Stimulated activated CD8-positive, alpha-beta memory T cell treated with anti-CD3 and anti-CD28 coated beads, Interleukin-7, amount 100 ng/mL, for 48 hours (primary cell): ENCODE results near the gene WDR70.
"Not testable (repeated sequence)": the region's sequence is repeated elsewhere in the genome, so short reads cannot be mapped to it uniquely, and the experiment has no call there.

Experiments used
- DNase-seq, 2 donors: peaks; one replicate each; pipeline ENCODE4 v3.0.0-alpha.2; 2020; ENCODE audit warnings: low read depth in 1 of 2; ENCODE audit errors: extremely low read depth in 1 of 2

Gene WDR70

DNA sequence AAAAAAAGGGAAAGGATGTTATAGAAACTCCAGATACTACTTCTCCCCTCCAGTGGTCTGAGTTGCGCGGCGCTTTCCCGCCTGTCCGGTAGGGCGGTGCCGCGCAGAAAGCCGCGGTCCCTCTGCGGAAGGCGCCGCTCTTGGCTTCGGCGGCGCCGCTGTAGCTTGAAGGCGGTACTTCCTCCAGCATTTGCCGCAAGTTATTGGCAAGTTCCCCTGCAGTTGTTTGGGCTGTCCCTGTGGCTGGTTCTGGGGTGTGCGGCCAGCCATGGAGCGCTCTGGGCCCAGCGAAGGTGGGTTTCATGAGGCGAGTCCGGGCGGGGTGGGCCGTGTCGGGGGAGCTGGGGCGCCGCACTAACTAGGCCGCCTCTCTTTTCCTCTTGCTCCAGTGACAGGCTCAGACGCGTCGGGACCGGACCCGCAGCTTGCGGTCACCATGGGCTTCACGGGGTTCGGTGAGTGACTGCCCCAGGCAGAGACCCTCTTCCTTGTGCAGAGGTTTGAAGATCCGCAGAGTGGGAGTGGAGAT lies at the start of gene WDR70:
Gene WDR70, plus strand, starts transcription at position 219 of the 529 bp plus-strand sequence. Its CDS starts 50 bp downstream, at position 269.
- DNase-seq = peak; percentile 67 to 76

DNA sequence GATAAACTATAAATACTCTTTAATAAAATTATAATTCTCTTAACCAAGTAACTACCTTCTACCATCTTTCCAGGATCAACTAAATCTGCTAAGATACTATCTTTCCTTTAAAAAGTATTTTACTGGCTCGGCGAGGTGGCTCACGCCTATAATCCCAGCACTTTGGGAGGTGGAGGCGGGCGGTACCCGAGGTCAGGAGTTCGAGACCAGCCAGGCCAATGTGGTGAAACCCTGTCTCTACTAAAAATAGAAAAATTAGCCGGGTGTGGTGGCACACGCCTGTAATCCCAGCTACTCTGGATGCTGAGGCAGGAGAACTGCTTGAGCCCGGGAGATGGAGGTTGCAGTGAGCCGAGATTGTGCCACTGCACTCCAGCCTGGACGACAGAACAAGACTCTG lies 44.4 kb upstream of the WDR70 start:
- DNase-seq = not testable (repeated sequence)

DNA sequence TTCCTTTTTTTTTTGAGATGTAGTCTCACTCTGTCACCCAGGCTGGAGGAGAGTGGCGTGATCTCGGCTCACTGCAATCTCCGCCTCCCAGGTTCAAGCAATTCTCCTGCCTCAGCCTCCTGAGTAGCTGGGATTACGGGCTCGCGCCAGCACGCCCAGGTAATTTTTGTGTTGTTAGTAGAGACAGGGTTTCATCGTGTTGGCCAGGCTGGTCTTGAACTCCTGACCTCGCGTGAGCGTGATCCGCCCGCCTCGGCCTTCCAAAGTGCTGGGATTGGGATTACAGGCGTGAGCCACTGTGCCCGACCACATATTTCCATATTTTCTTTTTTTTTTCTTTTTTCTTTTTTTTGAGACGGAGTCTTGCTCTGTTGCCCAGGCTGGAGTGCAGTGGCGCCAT lies 36.4 kb upstream of the WDR70 start:
- DNase-seq = not testable (repeated sequence)

DNA sequence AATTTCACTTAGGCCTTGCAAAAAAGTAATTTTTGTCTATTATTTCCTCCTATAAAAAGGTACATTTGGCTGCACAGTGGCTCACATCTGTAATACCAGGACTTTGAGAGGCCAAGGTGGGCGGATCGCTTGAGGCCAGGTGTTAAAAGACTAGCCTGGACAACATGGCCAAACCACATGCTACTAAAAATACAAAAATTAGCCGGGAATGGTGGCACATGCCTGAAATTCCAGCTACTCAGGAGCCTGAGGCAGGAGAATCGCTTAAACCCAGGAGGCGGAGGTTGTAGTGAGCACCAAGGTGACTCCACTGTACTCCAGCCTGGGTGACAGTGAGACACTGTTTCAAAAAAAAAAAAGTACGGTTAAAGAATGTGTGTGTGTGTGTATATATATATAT lies 24.0 kb upstream of the WDR70 start:
- no peak for DNase-seq

DNA sequence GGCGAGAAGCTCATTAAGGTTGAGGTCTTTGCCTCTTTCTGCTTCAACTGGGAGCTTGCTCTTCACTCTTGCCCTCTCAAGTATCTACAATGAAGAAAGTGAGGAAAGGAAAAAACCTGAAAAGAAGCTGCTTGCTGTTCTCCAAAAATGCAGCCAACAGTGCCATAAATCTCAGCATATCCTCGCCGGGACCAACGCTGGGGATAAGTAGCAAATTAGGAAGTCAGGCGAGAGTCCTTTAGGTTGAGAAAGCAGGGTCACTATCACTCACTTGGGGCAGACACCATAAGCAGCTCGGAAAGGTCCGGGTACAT lies 8.6 kb upstream of the WDR70 start:
- no peak for DNase-seq

DNA sequence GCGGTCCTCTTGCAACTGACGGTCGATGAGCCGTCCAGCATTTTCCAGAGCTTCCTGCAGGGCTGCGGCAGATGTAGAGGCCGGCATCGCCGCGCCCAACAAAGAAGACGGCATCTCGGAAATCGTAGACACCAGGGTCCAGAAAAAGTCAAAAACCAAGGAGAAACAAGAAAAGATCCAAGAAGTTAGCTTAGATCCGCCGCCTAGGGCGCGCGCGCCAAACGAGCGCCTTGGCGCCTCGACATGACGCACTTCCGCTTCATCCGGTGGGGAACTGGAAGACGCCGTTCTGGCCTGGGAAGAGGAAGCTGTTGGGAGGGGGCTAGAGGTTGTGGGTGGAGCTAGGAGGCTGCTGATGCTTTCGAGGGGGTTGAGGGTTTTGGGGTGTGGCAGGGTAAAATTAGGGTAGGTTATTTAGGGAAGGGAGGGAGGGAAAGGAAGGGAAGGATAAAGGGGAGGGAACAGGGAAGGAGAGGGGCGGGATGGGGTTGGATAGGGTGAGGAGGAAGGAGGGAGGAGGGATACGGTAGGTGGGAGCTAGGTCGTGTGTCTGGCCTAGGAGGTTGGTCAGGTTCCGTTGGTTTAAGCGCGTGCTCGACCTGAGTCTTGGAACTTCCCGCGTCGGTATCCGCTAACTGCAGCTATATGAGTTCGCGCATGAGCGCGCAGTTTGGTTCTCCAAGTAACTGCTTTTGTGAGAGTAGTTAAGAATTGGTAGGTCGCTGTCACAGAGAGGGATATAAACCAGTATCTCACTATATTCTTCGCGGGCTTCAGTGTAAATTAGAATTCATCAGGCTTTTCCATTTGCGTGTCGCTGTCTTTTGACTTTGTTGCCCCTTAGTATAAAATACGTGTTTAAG lies 8.0 kb upstream of the WDR70 start, which contains the start of gene NUP155:
Gene NUP155, minus strand, starts transcription at position 243 of the 863 bp plus-strand sequence. Its CDS starts 129 bp downstream, at position 114.
- peak; percentile 75 to 90 for DNase-seq

DNA sequence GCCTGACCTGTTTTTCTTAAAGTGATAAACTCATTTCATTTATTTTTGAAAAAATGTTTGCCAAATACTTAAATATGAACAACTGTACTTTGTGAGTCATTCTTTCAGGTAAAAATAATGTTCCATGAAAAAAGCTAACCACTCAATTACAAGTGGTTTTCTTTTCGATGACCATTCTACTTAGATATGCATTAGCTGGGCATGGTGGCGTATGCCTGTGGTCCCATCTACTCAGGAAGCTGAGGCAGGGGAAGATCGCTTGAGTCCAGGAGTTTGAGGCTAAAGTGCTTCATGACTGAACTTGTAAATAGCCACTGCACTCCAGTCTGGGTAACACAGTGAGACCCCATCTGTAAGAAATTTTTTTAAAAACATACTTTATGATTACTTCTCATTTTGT lies 4.0 kb upstream of the WDR70 start:
- DNase-seq = no peak

DNA sequence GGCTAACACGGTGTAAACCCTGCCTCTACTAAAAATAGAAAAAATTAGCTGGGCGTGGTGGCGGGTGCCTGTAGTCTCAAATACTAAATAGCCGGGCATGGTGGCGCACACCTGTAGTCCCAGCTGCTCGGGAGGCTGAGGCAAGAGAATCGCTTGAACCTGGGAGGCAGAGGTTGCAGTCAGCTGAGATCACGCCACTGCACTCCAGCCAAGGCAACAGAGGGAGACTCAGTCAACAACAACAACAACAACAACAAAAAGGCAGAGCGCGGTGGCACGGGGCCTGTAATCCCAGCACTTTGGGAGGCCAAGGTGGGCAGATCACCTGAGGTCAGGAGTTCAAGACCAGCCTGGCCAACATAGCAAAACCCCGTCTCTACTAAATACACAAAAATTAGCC lies 1.1 kb upstream of the WDR70 start:
- not testable (repeated sequence) for DNase-seq

DNA sequence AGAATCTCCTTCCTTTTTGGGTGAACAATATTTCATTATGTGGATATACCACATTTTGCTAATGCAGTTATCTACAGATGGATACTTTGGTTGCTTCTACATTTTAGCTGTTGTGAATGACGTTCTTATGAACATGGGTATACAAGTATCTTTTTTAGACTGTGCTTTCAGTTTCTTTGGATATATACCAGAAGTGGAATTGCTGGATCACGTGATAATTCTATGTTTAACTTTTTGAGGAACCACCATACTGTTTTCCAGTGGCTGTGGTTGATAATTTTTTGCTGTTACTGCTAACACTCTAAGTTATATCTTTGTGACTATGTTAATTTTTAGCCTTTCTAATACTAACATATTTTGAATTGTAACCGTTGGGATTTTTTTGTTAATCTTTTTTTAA lies 12.5 kb downstream of the WDR70 start:
- DNase-seq = no peak

DNA sequence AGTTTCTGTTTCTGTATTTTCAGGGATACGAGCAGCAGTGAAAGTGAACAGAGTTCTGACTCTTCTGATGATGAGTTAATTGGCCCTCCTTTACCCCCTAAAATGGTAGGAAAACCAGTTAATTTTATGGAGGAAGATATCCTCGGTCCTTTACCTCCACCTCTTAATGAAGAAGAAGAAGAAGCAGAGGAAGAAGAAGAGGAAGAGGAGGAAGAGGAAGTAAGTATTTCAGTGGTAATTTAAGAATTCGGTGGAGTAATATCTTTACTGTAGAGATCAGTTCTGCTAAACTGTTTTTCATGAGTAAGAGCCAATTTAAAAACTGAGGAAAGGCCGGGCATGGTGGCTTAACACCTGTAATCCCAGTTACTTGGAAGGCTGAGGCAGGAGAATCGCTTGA lies 17.2 kb downstream of the WDR70 start:
- no peak for DNase-seq

DNA sequence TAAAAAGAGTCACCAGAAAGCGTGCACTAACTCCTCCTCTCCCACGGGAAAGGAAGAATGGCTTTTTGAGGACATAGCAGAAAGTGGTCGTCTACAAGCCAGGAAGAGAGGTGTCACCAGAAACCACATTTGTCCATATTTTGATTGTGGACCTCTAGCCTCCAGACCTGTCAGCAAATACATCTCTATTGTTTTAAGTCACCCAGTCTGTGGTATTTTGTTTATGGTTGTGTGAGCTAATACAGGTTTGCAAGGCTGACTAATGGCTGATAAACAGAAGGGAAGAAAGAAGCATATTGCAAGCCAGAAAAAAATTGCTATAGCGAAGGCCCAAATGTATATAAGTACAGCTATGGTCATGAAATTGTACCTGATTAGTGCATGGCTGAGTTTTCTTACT lies 21.4 kb downstream of the WDR70 start:
- DNase-seq = no peak

DNA sequence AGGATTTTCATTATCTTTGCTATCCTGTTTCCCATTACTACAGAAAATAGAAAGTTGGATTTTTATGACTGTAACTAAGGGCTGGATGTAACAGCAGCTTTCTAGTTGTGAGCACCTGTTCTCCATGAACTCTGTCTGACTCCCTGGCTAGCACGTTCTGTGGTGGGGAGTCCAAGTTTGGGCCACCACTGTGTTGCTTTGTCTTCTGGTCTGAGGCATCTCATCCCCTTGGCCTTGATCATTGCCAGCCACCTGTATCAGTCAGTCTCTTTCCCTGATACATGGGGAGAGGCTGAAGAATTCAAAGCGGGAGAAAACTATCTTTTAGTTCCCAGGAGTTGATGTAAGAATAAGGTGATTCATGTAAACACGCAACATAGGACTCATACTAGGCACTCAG lies 33.4 kb downstream of the WDR70 start:
- no peak for DNase-seq

DNA sequence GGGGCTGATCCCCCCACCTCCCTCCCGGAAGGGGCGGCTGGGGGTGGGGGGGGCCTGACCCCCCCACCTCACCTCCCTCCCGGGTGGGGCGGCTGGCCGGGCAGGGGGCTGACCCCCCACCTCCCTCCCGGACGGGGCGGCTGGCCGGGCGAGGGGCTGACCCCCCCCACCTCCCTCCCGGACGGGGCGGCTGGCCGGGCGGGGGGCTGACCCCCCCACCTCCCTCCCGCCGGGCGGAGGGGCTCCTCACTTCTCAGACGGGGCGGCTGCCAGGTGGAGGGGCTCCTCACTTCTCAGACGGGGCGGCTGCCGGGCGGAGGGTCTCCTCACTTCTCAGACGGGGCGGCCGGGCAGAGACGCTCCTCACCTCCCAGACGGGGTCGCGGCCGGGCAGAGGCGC lies 36.3 kb downstream of the WDR70 start:
- not testable (repeated sequence) for DNase-seq

DNA sequence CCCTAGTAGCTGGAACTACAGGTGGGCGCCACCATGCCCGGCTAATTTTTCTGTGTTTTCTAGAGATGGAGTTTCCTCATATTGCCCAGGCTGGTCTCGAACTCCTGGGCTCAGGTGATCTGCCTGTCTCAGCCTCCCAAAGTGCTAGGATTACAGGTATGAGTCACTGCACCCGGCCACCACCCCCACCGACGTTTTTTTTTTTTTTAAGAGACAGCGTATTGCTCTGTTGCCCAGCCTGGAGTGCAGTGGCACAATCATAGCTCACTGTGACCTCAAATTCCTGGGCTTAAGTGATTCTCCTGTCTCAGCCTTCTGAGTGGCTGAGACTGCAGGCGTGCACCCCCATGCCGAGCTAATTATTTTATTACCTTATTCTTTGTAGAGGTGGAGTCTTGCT lies 38.2 kb downstream of the WDR70 start:
- DNase-seq = no peak

DNA sequence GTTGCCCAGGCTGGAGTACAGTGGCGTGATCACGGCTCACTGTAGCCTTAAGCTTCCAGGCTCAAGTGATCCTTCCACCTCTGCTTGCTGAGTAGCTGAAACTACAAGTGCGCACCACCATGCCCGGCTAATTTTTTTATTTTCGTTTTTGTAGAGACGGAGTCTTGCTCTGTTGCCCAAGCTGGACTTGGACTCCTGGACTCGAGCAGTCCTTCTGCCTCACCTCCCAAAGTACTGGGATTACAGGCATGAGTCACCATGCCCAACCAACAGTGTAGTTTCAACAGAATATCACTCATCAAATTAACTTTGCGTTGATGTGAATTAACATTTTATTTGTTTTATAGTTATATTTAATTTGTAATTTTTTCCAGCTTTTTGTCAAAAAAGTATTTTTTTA lies 45.3 kb downstream of the WDR70 start:
- no peak for DNase-seq

DNA sequence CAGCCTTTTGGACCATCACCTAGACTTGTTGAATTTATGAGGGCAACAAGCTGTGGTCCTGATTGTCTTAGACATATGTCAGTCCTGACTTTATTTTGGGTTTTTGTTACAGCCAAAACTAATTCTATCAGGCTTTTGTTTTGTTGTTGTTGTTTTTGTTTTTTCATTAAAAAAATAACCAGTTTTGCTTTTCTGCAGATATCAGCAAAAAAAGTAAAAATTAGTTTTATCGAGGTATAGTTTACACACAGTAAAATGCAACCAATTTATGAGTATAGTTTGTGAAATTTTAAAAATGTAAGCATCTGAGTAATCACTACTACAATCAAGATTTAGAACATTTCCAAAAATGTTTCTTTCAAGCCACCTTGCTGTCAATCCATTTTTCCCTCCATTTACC lies 48.9 kb downstream of the WDR70 start:
- DNase-seq = no peak

DNA sequence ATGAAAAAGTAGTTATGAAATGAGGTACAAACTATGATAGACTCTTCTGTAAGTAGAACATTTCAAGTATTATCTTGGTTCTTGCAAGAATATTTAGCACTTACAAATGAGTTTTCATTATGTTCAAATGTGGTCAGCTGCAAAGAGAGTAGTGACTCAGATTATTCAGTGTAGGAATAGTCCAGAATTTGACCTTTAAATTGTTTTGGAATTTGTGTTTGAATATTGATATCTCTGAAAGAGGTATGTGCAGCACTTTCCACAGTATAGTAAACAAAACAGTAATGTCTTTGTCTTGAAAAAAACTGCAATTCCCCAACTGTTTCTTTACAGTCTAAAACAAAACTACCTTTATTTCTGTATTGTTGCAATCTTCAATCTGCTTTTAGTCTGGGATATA lies 56.1 kb downstream of the WDR70 start:
- no peak for DNase-seq

DNA sequence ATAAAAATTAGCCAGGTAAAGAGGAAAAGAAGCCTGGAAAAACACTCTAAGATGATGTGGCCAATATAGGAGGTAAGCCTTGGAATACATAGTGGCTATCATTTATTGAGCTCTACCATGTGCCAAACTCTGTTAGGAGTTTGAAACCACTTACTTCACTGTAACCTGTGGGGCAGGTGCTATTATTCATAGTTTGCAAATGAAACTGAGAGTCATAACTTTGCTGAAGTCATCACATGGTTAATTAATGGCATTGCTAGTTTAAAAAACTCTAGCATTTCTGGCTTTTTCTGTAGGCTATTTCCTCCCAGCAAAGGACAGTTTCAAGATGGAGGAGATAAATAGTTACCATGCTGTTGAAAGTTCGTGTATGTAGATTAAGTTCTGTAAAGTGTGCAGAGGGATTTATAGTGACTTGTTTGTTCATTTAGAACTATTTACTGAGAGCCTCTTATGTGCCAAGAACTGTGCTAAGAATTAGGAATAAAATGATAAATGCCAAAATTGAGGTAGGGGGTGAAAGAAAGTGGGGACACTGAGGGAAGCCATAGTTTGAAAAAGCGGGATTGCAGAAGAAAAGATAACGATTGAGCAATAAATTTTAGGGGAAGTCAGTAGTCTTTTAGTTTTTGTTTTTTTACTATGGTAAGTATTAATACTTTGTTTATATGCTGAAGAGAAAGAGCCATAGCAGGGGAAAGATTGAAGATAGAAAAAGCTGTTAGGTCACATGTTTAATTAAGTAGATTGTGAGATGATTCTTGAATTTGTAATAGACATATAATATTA lies 57.2 kb downstream of the WDR70 start:
- no peak for DNase-seq

DNA sequence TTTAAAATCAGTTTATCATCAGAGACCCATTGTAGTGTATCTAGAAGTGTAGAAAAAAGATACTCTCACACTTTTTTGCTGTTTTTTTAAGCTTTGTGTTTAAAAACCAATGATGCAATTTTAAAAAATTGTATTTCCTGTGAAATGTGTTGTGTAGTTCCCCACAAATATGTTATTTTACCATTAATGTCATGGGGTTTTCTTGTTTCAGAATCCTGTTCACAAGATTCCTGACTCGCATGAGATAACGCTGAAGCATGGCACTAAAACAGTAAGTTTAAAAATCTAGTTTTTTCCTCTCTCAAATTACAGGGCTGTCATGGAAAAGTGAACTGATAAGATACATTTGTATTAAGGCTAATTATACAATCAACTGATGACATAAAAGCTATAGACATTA lies 58.6 kb downstream of the WDR70 start:
- DNase-seq = no peak

DNA sequence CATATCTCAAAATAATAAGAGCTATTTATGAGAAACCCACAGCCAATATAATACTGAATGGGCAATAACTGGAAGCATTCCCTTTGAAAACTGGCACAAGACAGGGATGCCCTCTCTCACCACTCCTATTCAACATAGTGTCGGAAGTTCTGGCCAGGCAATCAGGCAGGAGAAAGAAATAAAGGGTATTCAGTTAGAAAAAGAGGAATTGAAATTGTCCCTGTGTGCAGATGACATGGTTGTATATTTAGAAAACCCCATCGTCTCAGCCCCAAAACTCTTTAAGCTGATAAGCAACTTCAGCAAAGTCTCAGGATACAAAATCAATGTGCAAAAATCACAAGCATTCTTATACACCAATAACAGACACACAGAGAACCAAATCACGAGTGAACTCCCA lies 66.7 kb downstream of the WDR70 start:
- DNase-seq = not testable (repeated sequence)

DNA sequence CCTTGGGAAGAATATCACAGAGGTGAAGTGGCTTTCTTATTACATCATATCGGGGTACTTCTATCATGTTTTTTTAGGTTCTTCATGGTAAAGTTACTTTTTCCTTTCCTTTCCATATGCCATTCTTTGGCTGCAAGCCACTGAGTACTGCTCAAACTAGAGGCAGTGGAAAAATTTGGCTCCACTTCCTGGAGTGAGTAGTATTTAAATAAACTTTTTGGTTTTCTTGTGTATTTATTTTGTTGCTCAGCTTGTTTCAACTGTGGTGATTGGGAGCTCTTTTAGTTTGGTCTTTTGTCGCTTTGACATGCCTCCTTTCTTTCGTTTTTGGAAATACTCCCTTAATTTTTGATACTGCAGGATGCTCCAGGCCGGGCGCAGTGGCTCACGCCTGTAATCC lies 69.8 kb downstream of the WDR70 start:
- DNase-seq = no peak

DNA sequence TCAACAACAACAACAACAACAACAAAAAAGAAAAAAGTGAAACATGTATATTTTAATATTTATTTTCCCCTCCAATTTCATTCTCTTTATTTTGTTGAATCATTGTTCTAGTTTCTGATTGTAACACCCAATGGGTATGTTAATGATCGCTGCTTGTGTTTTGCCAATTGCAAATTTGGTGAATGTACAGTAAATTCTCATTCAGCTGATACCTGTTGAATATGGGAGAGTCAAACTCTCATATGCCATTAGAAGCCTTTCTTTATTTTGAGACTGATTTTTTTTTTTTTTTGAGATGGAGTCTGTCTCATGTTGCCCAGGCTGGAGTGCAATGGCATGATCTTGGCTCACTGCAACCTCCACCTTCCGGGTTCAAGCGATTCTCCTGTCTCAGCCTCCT lies 72.9 kb downstream of the WDR70 start:
- DNase-seq = not testable (repeated sequence)
